HepG2 (cell line): Measurements from ENCODE around the gene PLSCR1. TPM values are rescaled to one million over a fixed set of nuclear protein-coding genes. Genes with fewer than 3 reads are reported as not detected.

Experiments
- ASH2L ChIP-seq: fragments of 300-600, 200-600 bp; sonication (generic); IDR thresholded peaks from 2 replicates; pipeline ENCODE4 v1.7.0; 2017; ENCODE audit warnings: low read depth, mild to moderate bottlenecking, moderate library complexity, mixed read lengths, low read length; ENCODE audit not compliant: insufficient read length
- CTCF ChIP-seq: sonication (generic); formaldehyde crosslinking; IDR thresholded peaks from 2 replicates; pipeline ENCODE4 v1.5.0; 2020; ENCODE audit warnings: mild to moderate bottlenecking, missing genetic modification reagents, moderate library complexity
- ELF4 ChIP-seq: sonication (generic); formaldehyde crosslinking; IDR thresholded peaks from 2 replicates; pipeline ENCODE4 v1.5.0; 2020; ENCODE audit warnings: missing genetic modification reagents, mild to moderate bottlenecking, moderate library complexity, borderline replicate concordance
- FOXA3 ChIP-seq: IDR thresholded peaks from 2 replicates; pipeline ENCODE4 v1.6.1; 2016; ENCODE audit warnings: missing genetic modification reagents, missing compliant biosample characterization
- FOXP1 ChIP-seq, 2 experiments: fragments of 450-650 bp in 1 of 2; IDR thresholded peaks; 2 replicates each; pipeline ENCODE4 v1.6.1; 2017 to 2018; ENCODE audit warnings: antibody characterized with exemption in 1 of 2
- GABPA ChIP-seq, 2 experiments: IDR thresholded peaks; 2 replicates each; pipeline ENCODE4 v1.6.1; 2011 to 2016; ENCODE audit warnings: low read depth in 2 of 2, low read length in 1 of 2, missing biosample characterization in 1 of 2, missing genetic modification characterization in 1 of 2
- MAFK ChIP-seq, 2 experiments: IDR thresholded peaks in 1 of 2; conservative IDR thresholded peaks in 1 of 2; 2 replicates each; pipeline ENCODE4 v1.6.1; 2011; ENCODE audit warnings: improper control_type of control experiment in 2 of 2, low read length in 2 of 2
- MTF2 ChIP-seq: sonication (generic); formaldehyde crosslinking; IDR thresholded peaks from 2 replicates; pipeline ENCODE4 v1.5.0; 2020; ENCODE audit warnings: missing genetic modification reagents, borderline replicate concordance
- NFE2L1 ChIP-seq: sonication (generic); formaldehyde crosslinking; IDR thresholded peaks from 2 replicates; pipeline ENCODE4 v1.4.0; 2020; ENCODE audit warnings: missing genetic modification reagents, mild to moderate bottlenecking, borderline replicate concordance
- ONECUT2 ChIP-seq: sonication (generic); formaldehyde crosslinking; IDR thresholded peaks from 2 replicates; pipeline ENCODE4 v1.4.0; 2020; ENCODE audit warnings: missing genetic modification reagents
- TBL1XR1 ChIP-seq: fragments of 150-350 bp; IDR thresholded peaks from 2 replicates; pipeline ENCODE4 v1.6.1; 2014; ENCODE audit warnings: borderline replicate concordance, low read length; ENCODE audit not compliant: partially characterized antibody
- THYN1 ChIP-seq: sonication (generic); formaldehyde crosslinking; IDR thresholded peaks from 2 replicates; pipeline ENCODE4 v1.8.1; 2023; ENCODE audit warnings: low read depth, mild to moderate bottlenecking, moderate library complexity, missing genetic modification reagents, borderline replicate concordance
- ZFP36 ChIP-seq: fragments of 150-350 bp; IDR thresholded peaks from 2 replicates; pipeline ENCODE4 v1.6.1; 2018; ENCODE audit warnings: borderline replicate concordance, low read length, low read depth; ENCODE audit not compliant: partially characterized antibody
- ZFP37 ChIP-seq: sonication (generic); formaldehyde crosslinking; IDR thresholded peaks from 2 replicates; pipeline ENCODE4 v1.4.0; 2020; ENCODE audit warnings: missing genetic modification reagents, borderline replicate concordance
- ZNF136 ChIP-seq: sonication (generic); formaldehyde crosslinking; IDR thresholded peaks from 2 replicates; pipeline ENCODE4 v1.8.1; 2022; ENCODE audit warnings: low read depth, mild to moderate bottlenecking, moderate library complexity, missing genetic modification reagents
- ZNF3 ChIP-seq: IDR thresholded peaks from 2 replicates; pipeline ENCODE4 v1.7.0; 2017; ENCODE audit warnings: inconsistent platforms
- ZNF484 ChIP-seq: sonication (generic); formaldehyde crosslinking; IDR thresholded peaks from 2 replicates; pipeline ENCODE4 v1.5.1; 2020; ENCODE audit warnings: mild to moderate bottlenecking, low read depth, missing genetic modification reagents, borderline replicate concordance
- ZNF589 ChIP-seq: sonication (generic); formaldehyde crosslinking; conservative IDR thresholded peaks from 2 replicates; pipeline ENCODE4 v1.8.0; 2022; ENCODE audit warnings: mild to moderate bottlenecking, moderate library complexity, missing genetic modification reagents
- ZNF776 ChIP-seq: sonication (generic); formaldehyde crosslinking; IDR thresholded peaks from 2 replicates; pipeline ENCODE4 v1.4.0; 2020; ENCODE audit warnings: mild to moderate bottlenecking, missing genetic modification reagents
- ZSCAN31 ChIP-seq: sonication (generic); formaldehyde crosslinking; IDR thresholded peaks from 2 replicates; pipeline ENCODE4 v1.5.0; 2020; ENCODE audit warnings: low read depth, mild to moderate bottlenecking, missing genetic modification reagents
- polyA plus RNA-seq, 8 experiments: library from polyadenylated mRNA; depleted of rRNA in 3 of 8; stranded (reverse) in 7 of 8; unstranded in 1 of 8; fragments of >200 nt; fragmentation: Illumina TruSeq in 4 of 8; extraction: Trizol in 4 of 8; gene quantifications; 2 replicates each; pipeline versions ENCODE4 v1.2.1 to v1.2.3, GENCODE V29; 2011 to 2016; ENCODE audit warnings: low read depth in 4 of 8, missing spikeins in 1 of 8, mixed read lengths in 1 of 8; ENCODE audit not compliant: insufficient read depth in 1 of 8
- total RNA-seq, 5 experiments: library from RNA; depleted of rRNA; stranded (reverse); fragments of >200 nt; fragmentation: Illumina TruSeq; extraction: Trizol; gene quantifications; 2 replicates each; pipeline ENCODE4 v1.2.3, GENCODE V29; 2016; ENCODE audit warnings: low read depth in 1 of 5
- TF ChIP-seq, protein P1 (sequence below): IDR thresholded peaks from 2 replicates; pipeline ENCODE4 v1.6.1; 2016
- TF ChIP-seq, protein P2 (sequence below): sonication (generic); formaldehyde crosslinking; IDR thresholded peaks from 2 replicates; pipeline ENCODE4 v1.5.0; 2020; ENCODE audit warnings: missing genetic modification reagents
- TF ChIP-seq, protein P3 (sequence below): sonication (generic); formaldehyde crosslinking; IDR thresholded peaks from 2 replicates; pipeline ENCODE4 v1.8.0; 2022; ENCODE audit warnings: missing genetic modification reagents, mild to moderate bottlenecking, moderate library complexity, borderline replicate concordance

PLSCR1 gene
- total and polyA plus RNA-seq, 2 of the 13 experiments (the other 11 are each of a cell fraction or from before 2014, with no cell fraction given): 33.8 to 34.1 TPM

DNA sequence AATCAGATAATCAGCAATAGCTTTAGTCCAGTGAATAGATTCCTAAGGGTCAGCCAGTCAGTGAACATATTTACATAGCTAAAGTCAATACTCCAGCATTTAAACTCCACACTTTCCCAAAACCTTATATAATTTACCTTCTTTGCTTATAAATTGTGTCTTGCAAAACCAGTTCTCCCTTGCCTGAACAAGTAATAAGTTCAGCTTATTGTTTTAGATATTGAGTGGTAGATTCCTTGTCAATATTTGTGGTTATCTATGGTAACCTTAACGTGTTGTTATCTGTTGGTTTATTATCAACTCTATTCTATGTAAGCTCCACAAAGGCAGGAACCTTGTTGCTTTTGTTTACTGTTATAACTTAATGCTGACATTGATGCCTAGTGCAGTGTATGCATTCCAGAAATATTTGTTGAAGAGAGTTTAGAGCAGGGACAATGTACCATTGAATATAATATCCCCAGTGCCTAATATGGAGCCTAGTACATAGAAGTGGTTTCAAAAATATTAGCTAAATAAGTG, 36.7 kb upstream of the PLSCR1 start (continued):
- TF ChIP-seq, protein P1, sequence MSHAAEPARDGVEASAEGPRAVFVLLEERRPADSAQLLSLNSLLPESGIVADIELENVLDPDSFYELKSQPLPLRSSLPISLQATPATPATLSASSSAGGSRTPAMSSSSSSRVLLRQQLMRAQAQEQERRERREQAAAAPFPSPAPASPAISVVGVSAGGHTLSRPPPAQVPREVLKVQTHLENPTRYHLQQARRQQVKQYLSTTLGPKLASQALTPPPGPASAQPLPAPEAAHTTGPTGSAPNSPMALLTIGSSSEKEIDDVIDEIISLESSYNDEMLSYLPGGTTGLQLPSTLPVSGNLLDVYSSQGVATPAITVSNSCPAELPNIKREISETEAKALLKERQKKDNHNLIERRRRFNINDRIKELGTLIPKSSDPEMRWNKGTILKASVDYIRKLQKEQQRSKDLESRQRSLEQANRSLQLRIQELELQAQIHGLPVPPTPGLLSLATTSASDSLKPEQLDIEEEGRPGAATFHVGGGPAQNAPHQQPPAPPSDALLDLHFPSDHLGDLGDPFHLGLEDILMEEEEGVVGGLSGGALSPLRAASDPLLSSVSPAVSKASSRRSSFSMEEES (CRISPR knock-in tag): 0 out of 2 replicates have a peak, but pooled peaks have one; percentile 14
- TF ChIP-seq ZNF484: no peak
- TF ChIP-seq ZNF589 (CRISPR knock-in tag): no peak
- 0 out of 2 replicates have a peak, but pooled peaks have one; percentile 1 for TF ChIP-seq ONECUT2
- no peak for TF ChIP-seq ZFP37 (CRISPR knock-in tag)
- peak; percentile 17 for TF ChIP-seq TBL1XR1
- TF ChIP-seq ZNF3 (CRISPR knock-in tag): peak; percentile 94
- peak; percentile 92 for TF ChIP-seq ASH2L
- TF ChIP-seq ZSCAN31: no peak
- peak; percentile 94 for TF ChIP-seq FOXA3 (CRISPR knock-in tag)
- no peak for TF ChIP-seq ZFP36
- TF ChIP-seq CTCF: no peak
- TF ChIP-seq MTF2 (CRISPR knock-in tag): no peak
- TF ChIP-seq, protein P2, sequence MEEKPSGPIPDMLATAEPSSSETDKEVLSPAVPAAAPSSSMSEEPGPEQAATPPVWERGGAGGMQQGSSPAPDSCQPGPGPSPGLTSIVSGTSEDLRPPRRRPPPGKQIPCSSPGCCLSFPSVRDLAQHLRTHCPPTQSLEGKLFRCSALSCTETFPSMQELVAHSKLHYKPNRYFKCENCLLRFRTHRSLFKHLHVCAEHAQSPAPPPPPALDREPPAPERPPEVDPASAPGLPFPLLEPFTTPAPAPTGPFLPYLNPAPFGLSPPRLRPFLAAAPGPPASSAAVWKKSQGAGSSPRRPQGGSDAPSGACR (CRISPR knock-in tag): 0 out of 2 replicates have a peak, but pooled peaks have one; percentile 36
- TF ChIP-seq FOXP1 (IDR thresholded peaks at IDR 0.05): peak; percentile 90
- peak; percentile 97 for TF ChIP-seq FOXP1 (CRISPR knock-in tag; IDR thresholded peaks at IDR 0.05)
- TF ChIP-seq, protein P3, sequence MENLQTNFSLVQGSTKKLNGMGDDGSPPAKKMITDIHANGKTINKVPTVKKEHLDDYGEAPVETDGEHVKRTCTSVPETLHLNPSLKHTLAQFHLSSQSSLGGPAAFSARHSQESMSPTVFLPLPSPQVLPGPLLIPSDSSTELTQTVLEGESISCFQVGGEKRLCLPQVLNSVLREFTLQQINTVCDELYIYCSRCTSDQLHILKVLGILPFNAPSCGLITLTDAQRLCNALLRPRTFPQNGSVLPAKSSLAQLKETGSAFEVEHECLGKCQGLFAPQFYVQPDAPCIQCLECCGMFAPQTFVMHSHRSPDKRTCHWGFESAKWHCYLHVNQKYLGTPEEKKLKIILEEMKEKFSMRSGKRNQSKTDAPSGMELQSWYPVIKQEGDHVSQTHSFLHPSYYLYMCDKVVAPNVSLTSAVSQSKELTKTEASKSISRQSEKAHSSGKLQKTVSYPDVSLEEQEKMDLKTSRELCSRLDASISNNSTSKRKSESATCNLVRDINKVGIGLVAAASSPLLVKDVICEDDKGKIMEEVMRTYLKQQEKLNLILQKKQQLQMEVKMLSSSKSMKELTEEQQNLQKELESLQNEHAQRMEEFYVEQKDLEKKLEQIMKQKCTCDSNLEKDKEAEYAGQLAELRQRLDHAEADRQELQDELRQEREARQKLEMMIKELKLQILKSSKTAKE (CRISPR knock-in tag): peak; percentile 63; the same call in 1 of the 2 replicates
- no peak for TF ChIP-seq NFE2L1 (CRISPR knock-in tag)
- TF ChIP-seq ELF4 (CRISPR knock-in tag): no peak
- TF ChIP-seq ZNF776: no peak
- TF ChIP-seq ZNF136 (CRISPR knock-in tag): no peak
- 0 out of 2 replicates have a peak, but pooled peaks have one; percentile 43 for TF ChIP-seq THYN1
- peak; percentile 10 to 54; a peak in 2 of 4 replicates for TF ChIP-seq MAFK (conservative IDR thresholded peaks at IDR 0.05 in 1 of 2, IDR thresholded peaks at IDR 0.05 in 1 of 2; ENCODE audit: low read length in 2 of 2)
- TF ChIP-seq GABPA (IDR thresholded peaks at IDR 0.05; ENCODE audit: low read depth, low read length): no peak
- 0 out of 2 replicates have a peak, but pooled peaks have one; percentile 35 for TF ChIP-seq GABPA (CRISPR knock-in tag; IDR thresholded peaks at IDR 0.05; ENCODE audit: low read depth)
